ENCODE data around the gene USP37.

USP37 gene

GRCh38 chr2:218576854-218577253 is 8.7 kb upstream of the USP37 start:
- Histone ChIP-seq H3K4me3 (ENCODE audit: insufficient read depth, low read depth, low read length) (no peak overlapping the region), H3K27ac (ENCODE audit: insufficient read depth, low read depth, low read length, poor library complexity, severe bottlenecking) (no peak overlapping the region), H3K36me3 (ENCODE audit: control insufficient read depth, insufficient read depth, low read length) (peaks cover 12% of the 10 kb centered on the region), H3K27me3 (ENCODE audit: control insufficient read depth, insufficient read depth, low read length, poor library complexity, severe bottlenecking) (no peaks in the 10 kb centered on the region), H3K4me1 (ENCODE audit: control insufficient read depth, insufficient read depth, low read length) (no peaks in the 10 kb centered on the region), H3K9me3 (ENCODE audit: control insufficient read depth, low read length) (no peaks in the 10 kb centered on the region)
- 91 to 97% methylated on average over 4 of the region's 4 CpGs for WGBS, 2 experiments

- WGBS, 2 experiments, result 77 to 89% methylated on average over 5 to 6 of the region's 6 CpGs
- Histone ChIP-seq H3K4me3 (ENCODE audit: insufficient read depth, low read depth, low read length) (peak overlapping the region; percentile 93), H3K36me3 (ENCODE audit: control insufficient read depth, insufficient read depth, low read length) (peaks cover 7% of the 10 kb centered on the region), H3K27me3 (ENCODE audit: control insufficient read depth, insufficient read depth, low read length, poor library complexity, severe bottlenecking) (no peaks in the 10 kb centered on the region), H3K27ac (ENCODE audit: insufficient read depth, low read depth, low read length, poor library complexity, severe bottlenecking) (no peak overlapping the region), H3K9me3 (ENCODE audit: control insufficient read depth, low read length) (no peaks in the 10 kb centered on the region), H3K4me1 (ENCODE audit: control insufficient read depth, insufficient read depth, low read length) (peaks cover 18% of the 10 kb centered on the region)
Observed at GRCh38 chr2:218570850-218571249, 2.7 kb upstream of the USP37 start.

GRCh38 chr2:218569661-218570500 is 1.7 kb upstream of the USP37 start:
- WGBS, 2 experiments, result 2 to 10% methylated on average over 9 to 10 of the region's 10 CpGs
- H3K4me1 ChIP-seq (ENCODE audit: control insufficient read depth, insufficient read depth, low read length), result peaks cover 18% of the 10 kb centered on the region
- peak overlapping the region; percentile 93 for H3K4me3 ChIP-seq (ENCODE audit: insufficient read depth, low read depth, low read length)
- H3K27ac ChIP-seq (ENCODE audit: insufficient read depth, low read depth, low read length, poor library complexity, severe bottlenecking), result peak overlapping the region; percentile 99
- H3K27me3 ChIP-seq (ENCODE audit: control insufficient read depth, insufficient read depth, low read length, poor library complexity, severe bottlenecking), result no peaks in the 10 kb centered on the region
- peaks cover 7% of the 10 kb centered on the region for H3K36me3 ChIP-seq (ENCODE audit: control insufficient read depth, insufficient read depth, low read length)
- H3K9me3 ChIP-seq (ENCODE audit: control insufficient read depth, low read length), result no peaks in the 10 kb centered on the region

- H3K36me3 ChIP-seq (ENCODE audit: control insufficient read depth, insufficient read depth, low read length), result peaks cover under 1% of the 10 kb centered on the region
Observed at GRCh38 chr2:218569038-218569431, 884 bp upstream of the USP37 start.

GRCh38 chr2:218567797-218568189 is 358 bp downstream of the USP37 start:
- H3K36me3 ChIP-seq (ENCODE audit: control insufficient read depth, insufficient read depth, low read length), result no peaks in the 10 kb centered on the region
- peaks cover 18% of the 10 kb centered on the region for H3K4me1 ChIP-seq (ENCODE audit: control insufficient read depth, insufficient read depth, low read length)
- H3K27ac ChIP-seq (ENCODE audit: insufficient read depth, low read depth, low read length, poor library complexity, severe bottlenecking), result peak overlapping the region; percentile 74
- peak overlapping the region; percentile 93 for H3K4me3 ChIP-seq (ENCODE audit: insufficient read depth, low read depth, low read length)
- H3K9me3 ChIP-seq (ENCODE audit: control insufficient read depth, low read length), result no peaks in the 10 kb centered on the region
- 1 to 2% methylated on average over 19 of the region's 19 CpGs for whole genome bisulfite sequencing, 2 experiments
- H3K27me3 ChIP-seq (ENCODE audit: control insufficient read depth, insufficient read depth, low read length, poor library complexity, severe bottlenecking), result no peaks in the 10 kb centered on the region

More at GRCh38 chr2:218569038-218569431, 884 bp upstream of the USP37 start:
- Histone ChIP-seq H3K4me3 (ENCODE audit: insufficient read depth, low read depth, low read length) (peak overlapping the region; percentile 93), H3K27ac (ENCODE audit: insufficient read depth, low read depth, low read length, poor library complexity, severe bottlenecking) (peak overlapping the region; percentile 99), H3K9me3 (ENCODE audit: control insufficient read depth, low read length) (no peaks in the 10 kb centered on the region), H3K4me1 (ENCODE audit: control insufficient read depth, insufficient read depth, low read length) (peaks cover 18% of the 10 kb centered on the region), H3K27me3 (ENCODE audit: control insufficient read depth, insufficient read depth, low read length, poor library complexity, severe bottlenecking) (no peaks in the 10 kb centered on the region)
- WGBS, 2 experiments, result 0% methylated on average over 31 of the region's 31 CpGs

- H3K36me3 ChIP-seq (ENCODE audit: control insufficient read depth, insufficient read depth, low read length), result peaks cover 6% of the 10 kb centered on the region
- WGBS, 2 experiments, result 100% methylated on average over 1 of the region's 1 CpG
- no peak overlapping the region for H3K4me3 ChIP-seq (ENCODE audit: insufficient read depth, low read depth, low read length)
Observed at GRCh38 chr2:218566296-218566695, 1.9 kb downstream of the USP37 start.

GRCh38 chr2:218564056-218564455 is 4.1 kb downstream of the USP37 start:
- WGBS, 2 experiments, result 96 to 97% methylated on average over 1 of the region's 1 CpG
- Histone ChIP-seq H3K36me3 (ENCODE audit: control insufficient read depth, insufficient read depth, low read length) (peaks cover 13% of the 10 kb centered on the region), H3K27ac (ENCODE audit: insufficient read depth, low read depth, low read length, poor library complexity, severe bottlenecking) (no peak overlapping the region), H3K9me3 (ENCODE audit: control insufficient read depth, low read length) (no peaks in the 10 kb centered on the region), H3K27me3 (ENCODE audit: control insufficient read depth, insufficient read depth, low read length, poor library complexity, severe bottlenecking) (no peaks in the 10 kb centered on the region), H3K4me3 (ENCODE audit: insufficient read depth, low read depth, low read length) (no peak overlapping the region), H3K4me1 (ENCODE audit: control insufficient read depth, insufficient read depth, low read length) (peaks cover 12% of the 10 kb centered on the region)

More at GRCh38 chr2:218566296-218566695, 1.9 kb downstream of the USP37 start:
- Histone ChIP-seq H3K27me3 (ENCODE audit: control insufficient read depth, insufficient read depth, low read length, poor library complexity, severe bottlenecking) (no peaks in the 10 kb centered on the region), H3K27ac (ENCODE audit: insufficient read depth, low read depth, low read length, poor library complexity, severe bottlenecking) (no peak overlapping the region), H3K4me1 (ENCODE audit: control insufficient read depth, insufficient read depth, low read length) (peaks cover 18% of the 10 kb centered on the region), H3K9me3 (ENCODE audit: control insufficient read depth, low read length) (no peaks in the 10 kb centered on the region)

GRCh38 chr2:218558986-218559385 is 9.2 kb downstream of the USP37 start:
- no peak overlapping the region for H3K4me3 ChIP-seq (ENCODE audit: insufficient read depth, low read depth, low read length)
- H3K4me1 ChIP-seq (ENCODE audit: control insufficient read depth, insufficient read depth, low read length), result no peaks in the 10 kb centered on the region
- WGBS, 2 experiments, result 93 to 97% methylated on average over 3 of the region's 3 CpGs
- no peaks in the 10 kb centered on the region for H3K27me3 ChIP-seq (ENCODE audit: control insufficient read depth, insufficient read depth, low read length, poor library complexity, severe bottlenecking)
- H3K9me3 ChIP-seq (ENCODE audit: control insufficient read depth, low read length), result no peaks in the 10 kb centered on the region
- no peak overlapping the region for H3K27ac ChIP-seq (ENCODE audit: insufficient read depth, low read depth, low read length, poor library complexity, severe bottlenecking)
- peaks cover 27% of the 10 kb centered on the region for H3K36me3 ChIP-seq (ENCODE audit: control insufficient read depth, insufficient read depth, low read length)

- no peaks in the 10 kb centered on the region for H3K9me3 ChIP-seq (ENCODE audit: control insufficient read depth, low read length)
- H3K27ac ChIP-seq (ENCODE audit: insufficient read depth, low read depth, low read length, poor library complexity, severe bottlenecking), result no peak overlapping the region
- H3K36me3 ChIP-seq (ENCODE audit: control insufficient read depth, insufficient read depth, low read length), result peaks cover 33% of the 10 kb centered on the region
- WGBS, 2 experiments, result 92% methylated on average over 2 of the region's 2 CpGs; no CpG with 5 or more reads in 1 of the 2 experiments
- no peak overlapping the region for H3K4me3 ChIP-seq (ENCODE audit: insufficient read depth, low read depth, low read length)
- no peaks in the 10 kb centered on the region for H3K4me1 ChIP-seq (ENCODE audit: control insufficient read depth, insufficient read depth, low read length)
- no peaks in the 10 kb centered on the region for H3K27me3 ChIP-seq (ENCODE audit: control insufficient read depth, insufficient read depth, low read length, poor library complexity, severe bottlenecking)
Observed at GRCh38 chr2:218557941-218558340, 10.2 kb downstream of the USP37 start.

- H3K27me3 ChIP-seq (ENCODE audit: control insufficient read depth, insufficient read depth, low read length, poor library complexity, severe bottlenecking), result no peaks in the 10 kb centered on the region
- peaks cover 42% of the 10 kb centered on the region for H3K36me3 ChIP-seq (ENCODE audit: control insufficient read depth, insufficient read depth, low read length)
- no peaks in the 10 kb centered on the region for H3K9me3 ChIP-seq (ENCODE audit: control insufficient read depth, low read length)
- H3K4me1 ChIP-seq (ENCODE audit: control insufficient read depth, insufficient read depth, low read length), result no peaks in the 10 kb centered on the region
- 25 to 39% methylated on average over 3 to 4 of the region's 4 CpGs for WGBS, 2 experiments
- no peak overlapping the region for H3K4me3 ChIP-seq (ENCODE audit: insufficient read depth, low read depth, low read length)
- no peak overlapping the region for H3K27ac ChIP-seq (ENCODE audit: insufficient read depth, low read depth, low read length, poor library complexity, severe bottlenecking)
Observed at GRCh38 chr2:218555527-218555926, 12.6 kb downstream of the USP37 start.
